Neural progenitor cell (in vitro differentiated cells): ENCODE results near the gene SSH3. TPM values are rescaled to one million over a fixed set of nuclear protein-coding genes. Genes with fewer than 3 reads are reported as not detected.

Experiments
- DNase-seq: peaks from one replicate; pipeline ENCODE4 v3.0.0-alpha.2; 2016; ENCODE audit warnings: low spot score
- H2AFZ ChIP-seq: fragments of 200-600 bp; sonication (generic); replicated peaks from 2 replicates; pipeline ENCODE4 v1.6.1; 2016; ENCODE audit warnings: antibody characterized with exemption
- H3F3A ChIP-seq: fragments of 200-600 bp; sonication (generic); 2 replicates; pipeline ENCODE4 v1.6.1; 2016; ENCODE audit warnings: antibody characterized with exemption, low read depth
- H3K27ac ChIP-seq: fragments of 200-600 bp; sonication (generic); 2 replicates; pipeline ENCODE4 v1.5.1; 2016; ENCODE audit warnings: mild to moderate bottlenecking
- H3K27me3 ChIP-seq: fragments of 200-600 bp; sonication (generic); 2 replicates; pipeline ENCODE4 v1.6.1; 2016; ENCODE audit warnings: mild to moderate bottlenecking, moderate library complexity
- H3K36me3 ChIP-seq: fragments of 200-600 bp; sonication (generic); 2 replicates; pipeline ENCODE4 v1.5.1; 2016
- H3K4me1 ChIP-seq: fragments of 200-600 bp; sonication (generic); 2 replicates; pipeline ENCODE4 v1.6.1; 2016; ENCODE audit warnings: mixed run types
- H3K4me2 ChIP-seq: fragments of 200-600 bp; sonication (generic); 2 replicates; pipeline ENCODE4 v1.6.1; 2016
- H3K4me3 ChIP-seq: fragments of 200-600 bp; sonication (generic); 2 replicates; pipeline ENCODE4 v1.5.1; 2016
- H3K79me2 ChIP-seq: fragments of 200-600 bp; sonication (generic); 2 replicates; pipeline ENCODE4 v1.6.1; 2016; ENCODE audit warnings: low read depth
- H3K9ac ChIP-seq: fragments of 200-600 bp; sonication (generic); 2 replicates; pipeline ENCODE4 v1.6.1; 2016
- H3K9me3 ChIP-seq: fragments of 200-600 bp; sonication (generic); 2 replicates; pipeline ENCODE4 v1.5.1; 2016; ENCODE audit warnings: low read depth
- H4K20me1 ChIP-seq: fragments of 200-600 bp; sonication (generic); 2 replicates; pipeline ENCODE4 v1.6.1; 2016; ENCODE audit warnings: low read depth
- H3K27ac Mint-ChIP-seq: 3 replicates; pipeline ENCODE4 v1.8.0; 2021; ENCODE audit warnings: mixed read lengths
- H3K27me3 Mint-ChIP-seq: 2 replicates; pipeline ENCODE4 v1.8.0; 2022; ENCODE audit warnings: low read depth, mild to moderate bottlenecking, inconsistent platforms, moderate library complexity, mixed read lengths; ENCODE audit not compliant: insufficient read depth
- H3K36me3 Mint-ChIP-seq: 3 replicates; pipeline ENCODE4 v1.8.0; 2021; ENCODE audit warnings: mixed read lengths
- H3K4me1 Mint-ChIP-seq: 3 replicates; pipeline ENCODE4 v1.8.0; 2021; ENCODE audit warnings: mixed read lengths
- H3K4me3 Mint-ChIP-seq: 3 replicates; pipeline ENCODE4 v1.8.0; 2021; ENCODE audit warnings: mild to moderate bottlenecking, moderate library complexity, mixed read lengths
- H3K9me3 Mint-ChIP-seq: 3 replicates; pipeline ENCODE4 v1.8.0; 2020; ENCODE audit warnings: mixed read lengths
- EZH2 ChIP-seq: fragments of 200-600 bp; sonication (generic); IDR thresholded peaks from 2 replicates; pipeline ENCODE4 v1.6.1; 2017; ENCODE audit warnings: antibody characterized with exemption, mild to moderate bottlenecking, moderate library complexity
- EZH2phosphoT487 ChIP-seq: fragments of 200-600 bp; sonication (generic); IDR thresholded peaks from 2 replicates; pipeline ENCODE4 v1.6.1; 2017; ENCODE audit warnings: antibody characterized with exemption
- total RNA-seq: library from RNA; depleted of rRNA; stranded (reverse); fragments of >200 nt; gene quantifications from 2 replicates; pipeline ENCODE4 v1.2.3, GENCODE V29; 2015; ENCODE audit warnings: low replicate concordance
- TF ChIP-seq, protein P1 (sequence below): fragments of 200-600 bp; sonication (generic); IDR thresholded peaks from 2 replicates; pipeline ENCODE4 v1.5.1; 2017; ENCODE audit warnings: antibody characterized with exemption, mild to moderate bottlenecking

The SSH3 gene
- total RNA-seq, 1 donor from 2014 or later = 1.4 TPM

DNA sequence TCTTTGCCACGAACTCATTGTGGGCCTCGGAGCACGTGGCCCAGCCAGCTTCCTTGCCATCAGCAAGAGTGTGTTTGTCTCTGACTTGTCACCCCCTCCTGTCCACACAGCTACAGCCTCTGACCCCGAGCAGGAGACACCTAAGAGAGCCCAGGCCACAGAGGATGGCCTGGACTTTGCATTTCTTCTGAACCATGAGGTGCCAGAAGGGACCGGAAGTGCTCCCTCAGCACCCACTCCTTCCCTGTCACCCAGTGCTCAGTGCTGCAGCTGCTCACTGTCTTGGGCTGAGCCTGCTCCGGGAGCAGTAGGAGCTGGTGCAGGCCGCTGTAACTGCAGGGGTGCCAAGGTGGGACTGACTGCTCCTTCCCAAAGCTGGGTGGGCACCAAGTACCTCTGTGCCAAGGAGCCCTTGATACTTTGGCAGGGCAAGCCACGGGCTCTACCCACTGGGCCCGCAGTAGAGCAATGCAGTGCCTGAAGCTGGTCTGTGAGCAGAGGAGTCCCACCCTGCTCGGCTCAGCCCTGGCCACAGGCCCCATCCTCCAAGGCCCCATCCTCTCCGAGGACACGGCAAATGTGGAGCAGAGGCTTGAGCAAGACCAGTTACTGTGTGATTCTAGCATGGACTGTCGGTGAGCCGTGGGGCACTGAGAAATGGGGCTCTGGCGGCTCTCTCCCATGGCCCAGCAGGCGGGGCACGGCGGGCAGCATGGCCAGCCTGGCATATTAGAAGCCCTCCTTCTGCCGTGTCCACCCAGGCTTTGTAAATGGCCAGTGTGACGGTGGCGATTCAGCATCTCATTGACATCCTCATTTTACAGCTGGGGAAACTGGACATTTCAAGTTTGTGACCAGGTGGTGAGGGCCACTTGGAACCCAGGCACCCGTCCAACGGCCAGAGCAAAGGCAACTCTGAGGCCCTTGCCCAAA, 30.7 kb upstream of the SSH3 start:
- Mint-ChIP-seq H3K27me3 (no peaks in the 10 kb centered on the region), H3K9me3 (no peaks in the 10 kb centered on the region), H3K36me3 (no peaks in the 10 kb centered on the region), H3K4me1 (peaks cover 48% of the 10 kb centered on the region), H3K4me3 (no peak overlapping the region), H3K27ac (no peak overlapping the region)
- Histone ChIP-seq H3K9ac (no peak overlapping the region), H3K9me3 (no peaks in the 10 kb centered on the region), H2AFZ (no peak overlapping the region), H3K4me2 (no peak overlapping the region), H3K27me3 (no peaks in the 10 kb centered on the region), H3K79me2 (peaks cover 89% of the 10 kb centered on the region), H4K20me1 (peaks cover 95% of the 10 kb centered on the region), H3K4me3 (no peak overlapping the region), H3K4me1 (peaks cover 39% of the 10 kb centered on the region), H3K27ac (no peak overlapping the region), H3K36me3 (no peaks in the 10 kb centered on the region), H3F3A (peaks cover 38% of the 10 kb centered on the region)
- TF ChIP-seq EZH2phosphoT487 (no peak), EZH2 (no peak)
- TF ChIP-seq, protein P1, sequence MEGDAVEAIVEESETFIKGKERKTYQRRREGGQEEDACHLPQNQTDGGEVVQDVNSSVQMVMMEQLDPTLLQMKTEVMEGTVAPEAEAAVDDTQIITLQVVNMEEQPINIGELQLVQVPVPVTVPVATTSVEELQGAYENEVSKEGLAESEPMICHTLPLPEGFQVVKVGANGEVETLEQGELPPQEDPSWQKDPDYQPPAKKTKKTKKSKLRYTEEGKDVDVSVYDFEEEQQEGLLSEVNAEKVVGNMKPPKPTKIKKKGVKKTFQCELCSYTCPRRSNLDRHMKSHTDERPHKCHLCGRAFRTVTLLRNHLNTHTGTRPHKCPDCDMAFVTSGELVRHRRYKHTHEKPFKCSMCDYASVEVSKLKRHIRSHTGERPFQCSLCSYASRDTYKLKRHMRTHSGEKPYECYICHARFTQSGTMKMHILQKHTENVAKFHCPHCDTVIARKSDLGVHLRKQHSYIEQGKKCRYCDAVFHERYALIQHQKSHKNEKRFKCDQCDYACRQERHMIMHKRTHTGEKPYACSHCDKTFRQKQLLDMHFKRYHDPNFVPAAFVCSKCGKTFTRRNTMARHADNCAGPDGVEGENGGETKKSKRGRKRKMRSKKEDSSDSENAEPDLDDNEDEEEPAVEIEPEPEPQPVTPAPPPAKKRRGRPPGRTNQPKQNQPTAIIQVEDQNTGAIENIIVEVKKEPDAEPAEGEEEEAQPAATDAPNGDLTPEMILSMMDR = no peak
- no peak for DNase-seq

GRCh38 chr11:67273260-67273990, 29.9 kb upstream of the SSH3 start:
- H3K27ac ChIP-seq = no peak overlapping the region
- H3F3A ChIP-seq = peaks cover 35% of the 10 kb centered on the region
- Mint-ChIP-seq H3K27ac (no peak overlapping the region), H3K4me1 (peaks cover 43% of the 10 kb centered on the region), H3K36me3 (no peaks in the 10 kb centered on the region), H3K27me3 (no peaks in the 10 kb centered on the region), H3K9me3 (no peaks in the 10 kb centered on the region), H3K4me3 (no peak overlapping the region)
- TF ChIP-seq, protein P1 = no peak
- TF ChIP-seq EZH2phosphoT487 = no peak
- no peak overlapping the region for H3K4me2 ChIP-seq
- no peaks in the 10 kb centered on the region for H3K27me3 ChIP-seq
- H3K4me3 ChIP-seq = no peak overlapping the region
- no peak overlapping the region for H3K9ac ChIP-seq
- no peak overlapping the region for H2AFZ ChIP-seq
- DNase-seq = no peak
- H3K36me3 ChIP-seq = no peaks in the 10 kb centered on the region
- no peaks in the 10 kb centered on the region for H3K9me3 ChIP-seq
- peaks cover 41% of the 10 kb centered on the region for H3K4me1 ChIP-seq
- peaks cover 81% of the 10 kb centered on the region for H3K79me2 ChIP-seq
- H4K20me1 ChIP-seq = peaks cover 92% of the 10 kb centered on the region

- TF ChIP-seq, protein P1 = no peak
- TF ChIP-seq EZH2 (no peak), EZH2phosphoT487 (no peak)
- Mint-ChIP-seq H3K27me3 (no peaks in the 10 kb centered on the region), H3K27ac (no peak overlapping the region), H3K4me3 (no peak overlapping the region), H3K36me3 (peaks cover 3% of the 10 kb centered on the region), H3K9me3 (no peaks in the 10 kb centered on the region), H3K4me1 (peaks cover 28% of the 10 kb centered on the region)
- H3K79me2 ChIP-seq = peaks cover 65% of the 10 kb centered on the region
- peaks cover 77% of the 10 kb centered on the region for H4K20me1 ChIP-seq
- no peaks in the 10 kb centered on the region for H3K27me3 ChIP-seq
- H3F3A ChIP-seq = peaks cover 20% of the 10 kb centered on the region
- H3K27ac ChIP-seq = no peak overlapping the region
- no peak for DNase-seq
- H3K36me3 ChIP-seq = no peaks in the 10 kb centered on the region
- no peak overlapping the region for H2AFZ ChIP-seq
- peaks cover 28% of the 10 kb centered on the region for H3K4me1 ChIP-seq
- H3K9ac ChIP-seq = no peak overlapping the region
- H3K4me2 ChIP-seq = no peak overlapping the region
- no peak overlapping the region for H3K4me3 ChIP-seq
- H3K9me3 ChIP-seq = no peaks in the 10 kb centered on the region
Observed at GRCh38 chr11:67274768-67275605, 28.3 kb upstream of the SSH3 start.
